IMR-90 (cell line): ENCODE data around the gene USPL1. TPM values are rescaled to one million over a fixed set of nuclear protein-coding genes. Genes with fewer than 3 reads are reported as not detected.

Source experiments
- ATAC-seq: fragments of 200-7000 bp; cut with Tn5 transposase; 2 replicates; pipeline ENCODE4 v1.9.1; 2020; ENCODE audit warnings: low read depth, mild to moderate bottlenecking, moderate library complexity
- BruUV-seq: library from RNA; stranded (reverse); fragments of 400-500 nt; replicated peaks from 2 replicates; lab custom pipeline; 2021; lab: Mats Ljungman, UMichigan
- CTCF ChIA-PET: fragments of 300-600 bp; formaldehyde crosslinking; extraction: SDS; loops from one replicate; lab custom pipeline; 2021; ENCODE audit warnings: antibody characterized with exemption; lab: Yijun Ruan, JAX
- POLR2A ChIA-PET: fragments of 300-600 bp; sonication (Branson Sonifier 250); formaldehyde crosslinking; loops from one replicate; lab custom pipeline; 2022; ENCODE audit warnings: antibody characterized with exemption; ENCODE audit not compliant: unreplicated experiment; lab: Charles Lee
- DNase-seq: peaks from one replicate; pipeline ENCODE4 v3.0.0; 2013
- H2AFZ ChIP-seq: replicated peaks from 2 replicates; pipeline ENCODE3; 2013; ENCODE audit warnings: low read length, mild to moderate bottlenecking; ENCODE audit not compliant: poor library complexity
- H2AK5ac ChIP-seq: 2 replicates; pipeline ENCODE4 v1.6.1; 2013; ENCODE audit warnings: low read depth, low read length, inconsistent platforms
- H2AK9ac ChIP-seq: replicated peaks from 2 replicates; pipeline ENCODE3; 2013; ENCODE audit warnings: mild to moderate bottlenecking, low read depth, low read length, moderate library complexity; ENCODE audit not compliant: poor library complexity
- H2BK120ac ChIP-seq: 2 replicates; pipeline ENCODE4 v1.6.1; 2013; ENCODE audit warnings: low read depth, low read length, inconsistent platforms
- H2BK15ac ChIP-seq: 3 replicates; pipeline ENCODE4 v1.6.1; 2013; ENCODE audit warnings: low read depth, low read length, inconsistent platforms
- H2BK20ac ChIP-seq: 2 replicates; pipeline ENCODE4 v1.6.1; 2013; ENCODE audit warnings: low read depth, mild to moderate bottlenecking, inconsistent platforms, low read length, moderate library complexity
- H2BK5ac ChIP-seq: 2 replicates; pipeline ENCODE4 v1.6.1; 2013; ENCODE audit warnings: mild to moderate bottlenecking, low read depth, low read length, inconsistent platforms; ENCODE audit not compliant: poor library complexity, severe bottlenecking
- H3K14ac ChIP-seq: replicated peaks from 2 replicates; pipeline ENCODE4 v1.6.1; 2013; ENCODE audit warnings: low read depth, low read length, inconsistent platforms
- H3K18ac ChIP-seq: 2 replicates; pipeline ENCODE4 v1.6.1; 2013; ENCODE audit warnings: low read depth, low read length, control low read depth
- H3K23ac ChIP-seq: 2 replicates; pipeline ENCODE4 v1.6.1; 2013; ENCODE audit warnings: low read depth, low read length, inconsistent platforms
- H3K27ac ChIP-seq: 2 replicates; pipeline ENCODE4 v1.5.1; 2013; ENCODE audit warnings: mild to moderate bottlenecking, control low read depth, low read length; ENCODE audit not compliant: insufficient read depth
- H3K27me3 ChIP-seq: 2 replicates; pipeline ENCODE4 v1.6.1; 2013; ENCODE audit warnings: low read length; ENCODE audit not compliant: control insufficient read depth, insufficient read depth
- H3K36me3 ChIP-seq: 2 replicates; pipeline ENCODE4 v1.6.1; 2013; ENCODE audit warnings: low read length, mixed read lengths; ENCODE audit not compliant: control insufficient read depth, insufficient read depth
- H3K4ac ChIP-seq: 2 replicates; pipeline ENCODE4 v1.6.1; 2013; ENCODE audit warnings: low read depth, low read length, inconsistent platforms
- H3K4me1 ChIP-seq: 2 replicates; pipeline ENCODE4 v1.6.1; 2013; ENCODE audit warnings: low read length, mixed read lengths; ENCODE audit not compliant: control insufficient read depth, insufficient read depth
- H3K4me2 ChIP-seq: 2 replicates; pipeline ENCODE4 v1.6.1; 2013; ENCODE audit warnings: low read depth, mild to moderate bottlenecking, control low read depth, low read length, moderate library complexity
- H3K4me3 ChIP-seq: 2 replicates; pipeline ENCODE4 v1.5.1; 2013; ENCODE audit warnings: low read depth, mild to moderate bottlenecking, control low read depth, low read length, moderate library complexity; ENCODE audit not compliant: insufficient read depth
- H3K56ac ChIP-seq: 2 replicates; pipeline ENCODE4 v1.6.1; 2013; ENCODE audit warnings: low read length, inconsistent platforms; ENCODE audit not compliant: insufficient read depth; ENCODE audit errors: extremely low read depth
- H3K79me1 ChIP-seq, 2 experiments: 2 replicates each; pipeline ENCODE4 v1.6.1; 2013; ENCODE audit warnings: low read length in 2 of 2, inconsistent platforms in 1 of 2, low read depth in 1 of 2
- H3K9ac ChIP-seq: 2 replicates; pipeline ENCODE4 v1.6.1; 2013; ENCODE audit warnings: low read depth, low read length, control low read depth
- H3K9me1 ChIP-seq: 2 replicates; pipeline ENCODE4 v1.6.1; 2013; ENCODE audit warnings: low read length, inconsistent platforms; ENCODE audit not compliant: insufficient read depth
- H3K9me3 ChIP-seq: 2 replicates; pipeline ENCODE4 v1.6.1; 2013; ENCODE audit warnings: low read length; ENCODE audit not compliant: control insufficient read depth, insufficient read depth
- H4K20me1 ChIP-seq: 2 replicates; pipeline ENCODE4 v1.6.1; 2013; ENCODE audit warnings: low read length, inconsistent platforms; ENCODE audit not compliant: insufficient read depth
- H4K5ac ChIP-seq: 2 replicates; pipeline ENCODE4 v1.6.1; 2013; ENCODE audit warnings: mild to moderate bottlenecking, low read depth, low read length, control low read depth
- H4K8ac ChIP-seq, 2 experiments: 2 replicates each; pipeline ENCODE4 v1.6.1; 2013; ENCODE audit warnings: low read depth in 2 of 2, low read length in 2 of 2, control low read depth in 1 of 2, inconsistent platforms in 1 of 2
- H4K91ac ChIP-seq: 2 replicates; pipeline ENCODE4 v1.6.1; 2013; ENCODE audit warnings: low read depth, low read length, inconsistent platforms; ENCODE audit not compliant: insufficient read depth
- BHLHE40 ChIP-seq: fragments of 150-350 bp; IDR thresholded peaks from 2 replicates; pipeline ENCODE4 v1.6.1; 2016; ENCODE audit warnings: mild to moderate bottlenecking, low read depth, low read length
- CEBPB ChIP-seq: IDR thresholded peaks from 2 replicates; pipeline ENCODE4 v1.6.1; 2012; ENCODE audit warnings: low read depth, low read length, improper control_type of control experiment
- CHD1 ChIP-seq: IDR thresholded peaks from 2 replicates; pipeline ENCODE4 v1.6.1; 2012; ENCODE audit warnings: low read depth, low read length, improper control_type of control experiment
- FOS ChIP-seq: fragments of 150-350 bp; IDR thresholded peaks from 2 replicates; pipeline ENCODE4 v1.6.1; 2016; ENCODE audit warnings: low read depth, low read length
- MAFK ChIP-seq: IDR thresholded peaks from 2 replicates; pipeline ENCODE4 v1.6.1; 2012; ENCODE audit warnings: low read depth, low read length, improper control_type of control experiment
- MAZ ChIP-seq: IDR thresholded peaks from 2 replicates; pipeline ENCODE4 v1.6.1; 2012; ENCODE audit warnings: low read depth, mild to moderate bottlenecking, low read length, improper control_type of control experiment, moderate library complexity, borderline replicate concordance
- MXI1 ChIP-seq: IDR thresholded peaks from 2 replicates; pipeline ENCODE4 v1.6.1; 2012; ENCODE audit warnings: low read depth, mild to moderate bottlenecking, low read length, moderate library complexity, borderline replicate concordance
- POLR2A ChIP-seq: IDR thresholded peaks from 2 replicates; pipeline ENCODE4 v1.6.1; 2012; ENCODE audit warnings: mild to moderate bottlenecking, low read depth, low read length
- RAD21 ChIP-seq: IDR thresholded peaks from 2 replicates; pipeline ENCODE4 v1.6.1; 2012; ENCODE audit warnings: low read length, improper control_type of control experiment
- RCOR1 ChIP-seq: IDR thresholded peaks from 2 replicates; pipeline ENCODE4 v1.6.1; 2012; ENCODE audit warnings: mild to moderate bottlenecking, low read length, improper control_type of control experiment; ENCODE audit not compliant: insufficient replicate concordance
- RFX5 ChIP-seq: IDR thresholded peaks from 2 replicates; pipeline ENCODE4 v1.8.0; 2012; ENCODE audit warnings: low read depth, mild to moderate bottlenecking, low read length, moderate library complexity
- SMC3 ChIP-seq: fragments of 150-350 bp; IDR thresholded peaks from 2 replicates; pipeline ENCODE4 v1.6.1; 2016; ENCODE audit warnings: low read depth, mild to moderate bottlenecking, antibody characterized with exemption, low read length, moderate library complexity
- USF2 ChIP-seq: fragments of 150-350 bp; IDR thresholded peaks from 2 replicates; pipeline ENCODE4 v1.6.1; 2017; ENCODE audit warnings: mild to moderate bottlenecking, antibody characterized with exemption, low read length, low read depth
- WGBS, 2 experiments: methylation state at CpG; one replicate each; pipeline versions ENCODE4 v1.1.5 to v1.1.7; 2013; ENCODE audit warnings: missing lambda C conversion rate in 2 of 2; ENCODE audit not compliant: insufficient read length in 1 of 2; ENCODE audit errors: extremely low coverage in 2 of 2; 5-methylcytosine and 5-hydroxymethylcytosine counted together
- dilution Hi-C: fragments of 300-500 bp; cut with HindIII; formaldehyde crosslinking; loops from one replicate; pipeline ENCODE4 v1.14.3; 2018; ENCODE audit warnings: low sequenced_read_pairs; ENCODE audit not compliant: unreplicated experiment
- in situ Hi-C: fragments of 300-500 bp; cut with MboI; formaldehyde crosslinking; loops from 3 replicates; pipeline ENCODE4 v1.14.3; 2019; ENCODE audit warnings: low sequenced_read_pairs, inconsistent platforms, mixed read lengths
- intact Hi-C: fragments of 100-400 bp; cut with micrococcal nuclease; formaldehyde crosslinking; loops from 2 replicates; pipeline ENCODE4 v1.10.0; 2022
- polyA plus RNA-seq, 3 experiments: library from polyadenylated mRNA; depleted of rRNA; stranded (reverse); fragments of >200 nt; gene quantifications; 2 replicates each; pipeline ENCODE4 v1.2.3, GENCODE V29; 2012; ENCODE audit warnings: low replicate concordance in 1 of 3
- total RNA-seq: library from RNA; depleted of rRNA; stranded (reverse); fragments of >200 nt; gene quantifications from 2 replicates; pipeline ENCODE4 v1.2.3, GENCODE V29; 2012
- TF ChIP-seq, protein P1 (sequence below): fragments of 150-350 bp; IDR thresholded peaks from 2 replicates; pipeline ENCODE4 v1.6.1; 2016; ENCODE audit warnings: low read depth, mild to moderate bottlenecking, low read length, moderate library complexity, borderline replicate concordance

USPL1 gene
- total and polyA plus RNA-seq, 2 of the 4 experiments (the other 2 are of a cell fraction): 12.1 to 15.4 TPM

- ChIA-PET POLR2A (no interaction called here), CTCF (no interaction called here)
- H2AK5ac ChIP-seq: no peak overlapping the region
- no peak for TF ChIP-seq MAZ
- no peak for TF ChIP-seq SMC3
- no peak for TF ChIP-seq RAD21
- TF ChIP-seq, protein P1, sequence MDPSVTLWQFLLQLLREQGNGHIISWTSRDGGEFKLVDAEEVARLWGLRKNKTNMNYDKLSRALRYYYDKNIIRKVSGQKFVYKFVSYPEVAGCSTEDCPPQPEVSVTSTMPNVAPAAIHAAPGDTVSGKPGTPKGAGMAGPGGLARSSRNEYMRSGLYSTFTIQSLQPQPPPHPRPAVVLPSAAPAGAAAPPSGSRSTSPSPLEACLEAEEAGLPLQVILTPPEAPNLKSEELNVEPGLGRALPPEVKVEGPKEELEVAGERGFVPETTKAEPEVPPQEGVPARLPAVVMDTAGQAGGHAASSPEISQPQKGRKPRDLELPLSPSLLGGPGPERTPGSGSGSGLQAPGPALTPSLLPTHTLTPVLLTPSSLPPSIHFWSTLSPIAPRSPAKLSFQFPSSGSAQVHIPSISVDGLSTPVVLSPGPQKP: no peak
- no peak for TF ChIP-seq FOS
- no peak for TF ChIP-seq BHLHE40
- TF ChIP-seq MXI1: no peak
- no peak for TF ChIP-seq CEBPB
- no peak for TF ChIP-seq RCOR1
- TF ChIP-seq USF2: no peak
- TF ChIP-seq MAFK: no peak
- TF ChIP-seq RFX5: no peak
- TF ChIP-seq POLR2A: no peak
- TF ChIP-seq CHD1: no peak
- H4K20me1 ChIP-seq: no peaks in the 10 kb centered on the region
- no peak overlapping the region for H4K5ac ChIP-seq
- ATAC-seq: no peak
- no peak overlapping the region for H2AK9ac ChIP-seq
- H3K23ac ChIP-seq: no peak overlapping the region
- no peak overlapping the region for H2BK15ac ChIP-seq
- H3K79me1 ChIP-seq: no peaks in the 10 kb centered on the region
- no peak overlapping the region for H4K91ac ChIP-seq
- dilution Hi-C loops (no loop called here), in situ Hi-C loops (no loop called here), intact Hi-C loops (no loop called here)
- no peak overlapping the region for H3K9ac ChIP-seq
- no TSS peak for BruUV-seq
- no peak overlapping the region for H4K8ac ChIP-seq
- no peak overlapping the region for H2BK20ac ChIP-seq
- H2BK5ac ChIP-seq: no peak overlapping the region
- peaks cover 3% of the 10 kb centered on the region for H3K9me1 ChIP-seq
- no peak for DNase-seq
- H3K4me3 ChIP-seq: no peak overlapping the region
- H3K27ac ChIP-seq: no peak overlapping the region
- H3K36me3 ChIP-seq: no peaks in the 10 kb centered on the region; the same call in 1 of the 2 replicates
- no peak overlapping the region for H2BK120ac ChIP-seq
- H3K27me3 ChIP-seq: no peaks in the 10 kb centered on the region
- no peak overlapping the region for H2AFZ ChIP-seq
- no peaks in the 10 kb centered on the region for H3K9me3 ChIP-seq
- no peak overlapping the region for H3K14ac ChIP-seq
- H3K4me1 ChIP-seq: no peaks in the 10 kb centered on the region
- H3K18ac ChIP-seq: no peak overlapping the region
- H3K4me2 ChIP-seq: no peak overlapping the region
- no peak overlapping the region for H3K56ac ChIP-seq
- no CpG with 5 or more reads among the region's 4 CpGs for WGBS, 2 experiments
- H3K4ac ChIP-seq: no peak overlapping the region
Measured at GRCh38 chr13:30664689-30665275, 47.1 kb downstream of the USPL1 start.
